Measurements from ENCODE around the gene MZT2A.
"Not testable (repeated sequence)": the region's sequence is repeated elsewhere in the genome, so short reads cannot be mapped to it uniquely, and the experiment has no call there.

DNA sequence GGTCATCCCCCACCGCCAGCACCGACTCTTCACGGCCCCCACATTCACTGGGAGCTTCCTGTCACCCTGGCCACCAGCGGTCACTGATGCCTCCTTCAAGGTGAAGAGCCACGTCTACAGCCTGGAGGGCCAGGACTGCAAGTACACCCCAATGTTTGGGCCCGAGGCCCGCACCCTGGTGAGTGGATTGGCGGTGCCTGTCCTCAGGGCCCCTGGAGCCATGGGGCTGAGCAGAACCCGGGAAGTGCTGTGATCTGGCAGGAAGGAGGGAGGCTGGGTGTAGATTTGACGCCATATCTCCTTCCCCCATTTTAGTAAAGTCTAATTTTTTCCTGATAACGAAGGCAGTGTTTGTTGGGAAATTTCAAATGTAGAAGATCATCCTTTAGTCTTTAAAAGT is 26.3 kb upstream of the MZT2A start:
- TF ChIP-seq SP1 (IDR thresholded peaks at IDR 0.05); FOXA1 (IDR thresholded peaks at IDR 0.05); CTBP1 (IDR thresholded peaks at IDR 0.05; ENCODE audit: borderline replicate concordance); SUZ12 (IDR thresholded peaks at IDR 0.05); TARDBP (IDR thresholded peaks at IDR 0.05); HDGF (IDR thresholded peaks at IDR 0.05; ENCODE audit: borderline replicate concordance); BHLHE40 (IDR thresholded peaks at IDR 0.05; ENCODE audit: borderline replicate concordance); PKNOX1 (IDR thresholded peaks at IDR 0.05); ZNF384 (IDR thresholded peaks at IDR 0.05); FOXK2 (IDR thresholded peaks at IDR 0.05); FOXM1 (IDR thresholded peaks at IDR 0.05; ENCODE audit: borderline replicate concordance); ARNT (IDR thresholded peaks at IDR 0.05); ELF4 (IDR thresholded peaks at IDR 0.05): not testable (repeated sequence)
